ENCODE measurements around the gene CPN2.

The CPN2 gene

GRCh38 chr3:194389269-194389668 lies 38.1 kb upstream of the CPN2 start:
- ATAC-seq, result no peak
- TF ChIP-seq SNAI2 (CRISPR knock-in tag; IDR thresholded peaks at IDR 0.05) (no peak), ZFP30 (CRISPR knock-in tag; IDR thresholded peaks at IDR 0.05) (no peak), ESRRG (CRISPR knock-in tag; IDR thresholded peaks at IDR 0.05) (no peak)
- TF ChIP-seq, protein P1, sequence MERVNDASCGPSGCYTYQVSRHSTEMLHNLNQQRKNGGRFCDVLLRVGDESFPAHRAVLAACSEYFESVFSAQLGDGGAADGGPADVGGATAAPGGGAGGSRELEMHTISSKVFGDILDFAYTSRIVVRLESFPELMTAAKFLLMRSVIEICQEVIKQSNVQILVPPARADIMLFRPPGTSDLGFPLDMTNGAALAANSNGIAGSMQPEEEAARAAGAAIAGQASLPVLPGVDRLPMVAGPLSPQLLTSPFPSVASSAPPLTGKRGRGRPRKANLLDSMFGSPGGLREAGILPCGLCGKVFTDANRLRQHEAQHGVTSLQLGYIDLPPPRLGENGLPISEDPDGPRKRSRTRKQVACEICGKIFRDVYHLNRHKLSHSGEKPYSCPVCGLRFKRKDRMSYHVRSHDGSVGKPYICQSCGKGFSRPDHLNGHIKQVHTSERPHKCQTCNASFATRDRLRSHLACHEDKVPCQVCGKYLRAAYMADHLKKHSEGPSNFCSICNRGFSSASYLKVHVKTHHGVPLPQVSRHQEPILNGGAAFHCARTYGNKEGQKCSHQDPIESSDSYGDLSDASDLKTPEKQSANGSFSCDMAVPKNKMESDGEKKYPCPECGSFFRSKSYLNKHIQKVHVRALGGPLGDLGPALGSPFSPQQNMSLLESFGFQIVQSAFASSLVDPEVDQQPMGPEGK (CRISPR knock-in tag; IDR thresholded peaks at IDR 0.05; ENCODE audit: borderline replicate concordance), result no peak

GRCh38 chr3:194387926-194388418 lies 36.8 kb upstream of the CPN2 start:
- ATAC-seq, result no peak
- TF ChIP-seq TCF4 (CRISPR knock-in tag; IDR thresholded peaks at IDR 0.05; ENCODE audit: borderline replicate concordance), result no peak
- no peak for TF ChIP-seq ISL1 (CRISPR knock-in tag; IDR thresholded peaks at IDR 0.05)
- TF ChIP-seq ARNTL (CRISPR knock-in tag; IDR thresholded peaks at IDR 0.05; ENCODE audit: borderline replicate concordance, low read depth), result no peak
- TF ChIP-seq, protein P1 (CRISPR knock-in tag; IDR thresholded peaks at IDR 0.05; ENCODE audit: borderline replicate concordance), result no peak
- TF ChIP-seq ZNF70 (CRISPR knock-in tag; IDR thresholded peaks at IDR 0.05), result no peak
- TF ChIP-seq ZNF565 (CRISPR knock-in tag; conservative IDR thresholded peaks at IDR 0.05; ENCODE audit: low read depth), result no peak
- TF ChIP-seq, protein P2, sequence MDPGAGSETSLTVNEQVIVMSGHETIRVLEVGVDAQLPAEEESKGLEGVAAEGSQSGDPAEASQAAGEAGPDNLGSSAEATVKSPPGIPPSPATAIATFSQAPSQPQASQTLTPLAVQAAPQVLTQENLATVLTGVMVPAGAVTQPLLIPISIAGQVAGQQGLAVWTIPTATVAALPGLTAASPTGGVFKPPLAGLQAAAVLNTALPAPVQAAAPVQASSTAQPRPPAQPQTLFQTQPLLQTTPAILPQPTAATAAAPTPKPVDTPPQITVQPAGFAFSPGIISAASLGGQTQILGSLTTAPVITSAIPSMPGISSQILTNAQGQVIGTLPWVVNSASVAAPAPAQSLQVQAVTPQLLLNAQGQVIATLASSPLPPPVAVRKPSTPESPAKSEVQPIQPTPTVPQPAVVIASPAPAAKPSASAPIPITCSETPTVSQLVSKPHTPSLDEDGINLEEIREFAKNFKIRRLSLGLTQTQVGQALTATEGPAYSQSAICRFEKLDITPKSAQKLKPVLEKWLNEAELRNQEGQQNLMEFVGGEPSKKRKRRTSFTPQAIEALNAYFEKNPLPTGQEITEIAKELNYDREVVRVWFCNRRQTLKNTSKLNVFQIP (CRISPR knock-in tag; IDR thresholded peaks at IDR 0.05; ENCODE audit: borderline replicate concordance, low read depth), result no peak
- TF ChIP-seq PPARA (CRISPR knock-in tag; IDR thresholded peaks at IDR 0.05; ENCODE audit: borderline replicate concordance), result no peak
- no peak for TF ChIP-seq TOX (CRISPR knock-in tag; IDR thresholded peaks at IDR 0.05; ENCODE audit: borderline replicate concordance)
- TF ChIP-seq BACH2 (CRISPR knock-in tag; IDR thresholded peaks at IDR 0.05; ENCODE audit: borderline replicate concordance), result no peak
- no peak for TF ChIP-seq ESRRG (CRISPR knock-in tag; IDR thresholded peaks at IDR 0.05)
- TF ChIP-seq SNAI2 (CRISPR knock-in tag; IDR thresholded peaks at IDR 0.05), result no peak
- TF ChIP-seq RARB (CRISPR knock-in tag; IDR thresholded peaks at IDR 0.05), result no peak

- no peak for ATAC-seq
- no peak for TF ChIP-seq BACH2 (CRISPR knock-in tag; IDR thresholded peaks at IDR 0.05; ENCODE audit: borderline replicate concordance)
- no peak for TF ChIP-seq CSDC2 (CRISPR knock-in tag; IDR thresholded peaks at IDR 0.05)
- TF ChIP-seq, protein P2 (CRISPR knock-in tag; IDR thresholded peaks at IDR 0.05; ENCODE audit: borderline replicate concordance, low read depth), result no peak
- TF ChIP-seq, protein P3, sequence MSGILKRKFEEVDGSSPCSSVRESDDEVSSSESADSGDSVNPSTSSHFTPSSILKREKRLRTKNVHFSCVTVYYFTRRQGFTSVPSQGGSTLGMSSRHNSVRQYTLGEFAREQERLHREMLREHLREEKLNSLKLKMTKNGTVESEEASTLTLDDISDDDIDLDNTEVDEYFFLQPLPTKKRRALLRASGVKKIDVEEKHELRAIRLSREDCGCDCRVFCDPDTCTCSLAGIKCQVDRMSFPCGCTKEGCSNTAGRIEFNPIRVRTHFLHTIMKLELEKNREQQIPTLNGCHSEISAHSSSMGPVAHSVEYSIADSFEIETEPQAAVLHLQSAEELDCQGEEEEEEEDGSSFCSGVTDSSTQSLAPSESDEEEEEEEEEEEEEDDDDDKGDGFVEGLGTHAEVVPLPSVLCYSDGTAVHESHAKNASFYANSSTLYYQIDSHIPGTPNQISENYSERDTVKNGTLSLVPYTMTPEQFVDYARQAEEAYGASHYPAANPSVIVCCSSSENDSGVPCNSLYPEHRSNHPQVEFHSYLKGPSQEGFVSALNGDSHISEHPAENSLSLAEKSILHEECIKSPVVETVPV (CRISPR knock-in tag; IDR thresholded peaks at IDR 0.05), result no peak
- no peak for TF ChIP-seq RARB (CRISPR knock-in tag; IDR thresholded peaks at IDR 0.05)
- TF ChIP-seq SNAI2 (CRISPR knock-in tag; IDR thresholded peaks at IDR 0.05), result no peak
- TF ChIP-seq ISL1 (CRISPR knock-in tag; IDR thresholded peaks at IDR 0.05), result no peak
These were observed 36.1 kb upstream of the CPN2 start for GRCh38 chr3:194387276-194387675.

GRCh38 chr3:194386648-194387047 lies 35.5 kb upstream of the CPN2 start:
- no peak for ATAC-seq
- TF ChIP-seq CREB5 (CRISPR knock-in tag; IDR thresholded peaks at IDR 0.05; ENCODE audit: low read depth) (no peak), ISL1 (CRISPR knock-in tag; IDR thresholded peaks at IDR 0.05) (no peak), TCF4 (CRISPR knock-in tag; IDR thresholded peaks at IDR 0.05; ENCODE audit: borderline replicate concordance) (no peak), SNAI2 (CRISPR knock-in tag; IDR thresholded peaks at IDR 0.05) (no peak), GLIS3 (CRISPR knock-in tag; IDR thresholded peaks at IDR 0.05) (no peak), CSDC2 (CRISPR knock-in tag; IDR thresholded peaks at IDR 0.05) (no peak), RARB (CRISPR knock-in tag; IDR thresholded peaks at IDR 0.05) (no peak), ZNF565 (CRISPR knock-in tag; conservative IDR thresholded peaks at IDR 0.05; ENCODE audit: low read depth) (no peak), ZNF8 (CRISPR knock-in tag; IDR thresholded peaks at IDR 0.05) (no peak), ZNF70 (CRISPR knock-in tag; IDR thresholded peaks at IDR 0.05) (no peak), PPARA (CRISPR knock-in tag; IDR thresholded peaks at IDR 0.05; ENCODE audit: borderline replicate concordance) (no peak), ESRRG (CRISPR knock-in tag; IDR thresholded peaks at IDR 0.05) (no peak), BACH2 (CRISPR knock-in tag; IDR thresholded peaks at IDR 0.05; ENCODE audit: borderline replicate concordance) (no peak), ARNTL (CRISPR knock-in tag; IDR thresholded peaks at IDR 0.05; ENCODE audit: borderline replicate concordance, low read depth) (no peak)
- TF ChIP-seq, protein P1 (CRISPR knock-in tag; IDR thresholded peaks at IDR 0.05; ENCODE audit: borderline replicate concordance), result no peak
